AG09309 (cell line): Measurements from ENCODE around the gene IGFBP1.
A peak's percentile ranks its signal among the peaks of the same experiment; 100 is the strongest.
"Not testable (repeated sequence)": the region's sequence is repeated elsewhere in the genome, so short reads cannot be mapped to it uniquely, and the experiment has no call there.

Source experiments
- DNase-seq: peaks from one replicate; pipeline ENCODE4 v3.0.0-alpha.2; 2010; ENCODE audit warnings: low read depth
- H3K4me3 ChIP-seq: 2 replicates; pipeline ENCODE4 v1.5.1; 2011; ENCODE audit warnings: mild to moderate bottlenecking, low read depth, low read length, moderate library complexity; ENCODE audit not compliant: control insufficient read depth
- CTCF ChIP-seq: IDR thresholded peaks from 2 replicates; pipeline ENCODE4 v1.5.1; 2011; ENCODE audit warnings: mild to moderate bottlenecking, low read depth, low read length, inconsistent platforms; ENCODE audit not compliant: insufficient read depth, control insufficient read depth; ENCODE audit errors: missing control alignments

The IGFBP1 gene

GRCh38 chr7:45888185-45888992 is at the start of gene IGFBP1:
Gene IGFBP1 (plus strand): TSS chr7:45888488. CDS start chr7:45888653, 165 bp downstream.
- peak within 1 kb of the TSS; percentile 37 for H3K4me3 ChIP-seq
- no peak for DNase-seq
- no peak for TF ChIP-seq CTCF

GRCh38 chr7:45838852-45839251 is 49.4 kb upstream of the IGFBP1 start:
- not testable (repeated sequence) for H3K4me3 ChIP-seq, DNase-seq

- DNase-seq, H3K4me3 ChIP-seq: not testable (repeated sequence)
Observed at GRCh38 chr7:45841926-45842717, 46.2 kb upstream of the IGFBP1 start.

- not testable (repeated sequence) for DNase-seq, H3K4me3 ChIP-seq
Observed at GRCh38 chr7:45846536-45846935, 41.8 kb upstream of the IGFBP1 start.

- DNase-seq, H3K4me3 ChIP-seq: not testable (repeated sequence)
Observed at GRCh38 chr7:45848734-45849133, 39.6 kb upstream of the IGFBP1 start.

- not testable (repeated sequence) for DNase-seq, H3K4me3 ChIP-seq
Observed at GRCh38 chr7:45852984-45853383, 35.3 kb upstream of the IGFBP1 start.

- not testable (repeated sequence) for H3K4me3 ChIP-seq, DNase-seq
Observed at GRCh38 chr7:45853491-45853890, 34.8 kb upstream of the IGFBP1 start.

- not testable (repeated sequence) for H3K4me3 ChIP-seq, DNase-seq
Observed at GRCh38 chr7:45855680-45856079, 32.6 kb upstream of the IGFBP1 start.

GRCh38 chr7:45856888-45857287 is 31.4 kb upstream of the IGFBP1 start:
- H3K4me3 ChIP-seq, DNase-seq: not testable (repeated sequence)

GRCh38 chr7:45863715-45864114 is 24.6 kb upstream of the IGFBP1 start:
- DNase-seq: no peak
- TF ChIP-seq CTCF: peak; percentile 41
- no peak overlapping the region for H3K4me3 ChIP-seq

- H3K4me3 ChIP-seq: no peak overlapping the region
- no peak for TF ChIP-seq CTCF
- DNase-seq: no peak
Observed at GRCh38 chr7:45865594-45866410, 22.5 kb upstream of the IGFBP1 start.
